Measurements from ENCODE around the gene HDC. TPM values are rescaled to one million over a fixed set of nuclear protein-coding genes. Genes with fewer than 3 reads are reported as not detected.

The HDC gene
- total RNA-seq, 2 experiments from 2014 or later = not detected

- H3K4me2 ChIP-seq (ENCODE audit: low read length) = no peak overlapping the region
- TF ChIP-seq CTCF (conservative IDR thresholded peaks at IDR 0.05; ENCODE audit: low read length) (no peak), EZH2phosphoT487 (IDR thresholded peaks at IDR 0.05; ENCODE audit: borderline replicate concordance, low read depth, low read length) (no peak)
- intact Hi-C loops (cut with micrococcal nuclease; ENCODE audit: unreplicated experiment) = no loop called here
- H3K9me3 ChIP-seq (ENCODE audit: low read length) = no peaks in the 10 kb centered on the region
- H2AFZ ChIP-seq (ENCODE audit: low read length) = no peak overlapping the region
- H3K4me3 ChIP-seq (ENCODE audit: low read depth, low read length, poor library complexity, severe bottlenecking) = no peak overlapping the region
- H3K4me1 ChIP-seq (ENCODE audit: insufficient read depth, low read length, poor library complexity, severe bottlenecking) = no peaks in the 10 kb centered on the region
- no peak for DNase-seq (ENCODE audit: low spot score)
- ChIA-PET POLR2A (interaction anchor here (0.7 kb wide), 1 partner anchor 1527 kb away, joined by 3 read pairs; no protein-coding TSS in a partner anchor), CTCF (ENCODE audit: unreplicated experiment) (interaction anchor here (0.9 kb wide), 1 partner anchor 67 kb away, joined by 3 read pairs; no protein-coding TSS in a partner anchor)
- no peaks in the 10 kb centered on the region for H4K20me1 ChIP-seq (ENCODE audit: insufficient read depth, low read length)
- no peaks in the 10 kb centered on the region for H3K9me2 ChIP-seq (ENCODE audit: insufficient read depth, low read length)
- H3K27ac ChIP-seq (ENCODE audit: low read depth, low read length, poor library complexity, severe bottlenecking) = no peak overlapping the region
- H3K79me2 ChIP-seq (ENCODE audit: insufficient read depth, low read depth, low read length) = no peaks in the 10 kb centered on the region
- BruUV-seq (replicated peaks) = no TSS peak
- H3K36me3 ChIP-seq (ENCODE audit: insufficient read depth, low read length) = no peaks in the 10 kb centered on the region
Observed at GRCh38 chr15:50248994-50249582, 16.4 kb downstream of the HDC start.

- ChIA-PET POLR2A (interaction anchor here (0.6 to 0.7 kb wide), 2 partner anchors 14 to 1526 kb away, joined by 3 to 8 read pairs; no protein-coding TSS in a partner anchor), CTCF (ENCODE audit: unreplicated experiment) (no interaction called here)
- H3K9me3 ChIP-seq (ENCODE audit: low read length) = no peaks in the 10 kb centered on the region
- no peak for DNase-seq (ENCODE audit: low spot score)
- H3K9me2 ChIP-seq (ENCODE audit: insufficient read depth, low read length) = no peaks in the 10 kb centered on the region
- H3K4me2 ChIP-seq (ENCODE audit: low read length) = no peak overlapping the region
- no TSS peak for BruUV-seq (replicated peaks)
- no peak overlapping the region for H3K4me3 ChIP-seq (ENCODE audit: low read depth, low read length, poor library complexity, severe bottlenecking)
- H3K36me3 ChIP-seq (ENCODE audit: insufficient read depth, low read length) = no peaks in the 10 kb centered on the region
- no peak overlapping the region for H2AFZ ChIP-seq (ENCODE audit: low read length)
- intact Hi-C loops (cut with micrococcal nuclease; ENCODE audit: unreplicated experiment) = no loop called here
- no peaks in the 10 kb centered on the region for H4K20me1 ChIP-seq (ENCODE audit: insufficient read depth, low read length)
- H3K79me2 ChIP-seq (ENCODE audit: insufficient read depth, low read depth, low read length) = no peaks in the 10 kb centered on the region
- TF ChIP-seq EZH2phosphoT487 (IDR thresholded peaks at IDR 0.05; ENCODE audit: borderline replicate concordance, low read depth, low read length) = no peak
- no peak for TF ChIP-seq CTCF (conservative IDR thresholded peaks at IDR 0.05; ENCODE audit: low read length)
- H3K4me1 ChIP-seq (ENCODE audit: insufficient read depth, low read length, poor library complexity, severe bottlenecking) = no peaks in the 10 kb centered on the region
- no peak overlapping the region for H3K27ac ChIP-seq (ENCODE audit: low read depth, low read length, poor library complexity, severe bottlenecking)
Observed at GRCh38 chr15:50247819-50248655, 17.5 kb downstream of the HDC start.

GRCh38 chr15:50246631-50247030 lies 18.9 kb downstream of the HDC start:
- POLR2A ChIA-PET = no interaction called here
- BruUV-seq (replicated peaks) = no TSS peak
- no peak for TF ChIP-seq EZH2phosphoT487 (IDR thresholded peaks at IDR 0.05; ENCODE audit: borderline replicate concordance, low read depth, low read length)
- no peak for TF ChIP-seq CTCF (conservative IDR thresholded peaks at IDR 0.05; ENCODE audit: low read length)
- Histone ChIP-seq H2AFZ (ENCODE audit: low read length) (no peak overlapping the region), H3K79me2 (ENCODE audit: insufficient read depth, low read depth, low read length) (no peaks in the 10 kb centered on the region), H3K4me1 (ENCODE audit: insufficient read depth, low read length, poor library complexity, severe bottlenecking) (no peaks in the 10 kb centered on the region), H4K20me1 (ENCODE audit: insufficient read depth, low read length) (no peaks in the 10 kb centered on the region), H3K4me2 (ENCODE audit: low read length) (no peak overlapping the region), H3K36me3 (ENCODE audit: insufficient read depth, low read length) (no peaks in the 10 kb centered on the region), H3K4me3 (ENCODE audit: low read depth, low read length, poor library complexity, severe bottlenecking) (no peak overlapping the region), H3K27ac (ENCODE audit: low read depth, low read length, poor library complexity, severe bottlenecking) (no peak overlapping the region), H3K9me2 (ENCODE audit: insufficient read depth, low read length) (no peaks in the 10 kb centered on the region), H3K9me3 (ENCODE audit: low read length) (no peaks in the 10 kb centered on the region)
- CTCF ChIA-PET (ENCODE audit: unreplicated experiment) = no interaction called here
- intact Hi-C loops (cut with micrococcal nuclease; ENCODE audit: unreplicated experiment) = no loop called here
- no peak for DNase-seq (ENCODE audit: low spot score)
